Heart left ventricle (tissue), 16 donors: Measurements from ENCODE around the gene RHBDL2. TPM values are rescaled to one million over a fixed set of nuclear protein-coding genes. Genes with fewer than 3 reads are reported as not detected.

Experiments used
- ATAC-seq, 4 donors: fragments of 200-7000 bp; cut with Tn5 transposase; one replicate each; pipeline ENCODE4 v1.9.1; 2020 to 2022; ENCODE audit warnings: moderate library complexity in 4 of 4, mild to moderate bottlenecking in 3 of 4, moderate number of reproducible peaks in 1 of 4
- DNase-seq, 5 donors: peaks; one replicate each; pipeline ENCODE4 v3.0.0-alpha.2; 2020
- H3K27ac ChIP-seq, 12 donors: fragments of 200-600 bp; sonication (generic) in 4 of 12; one replicate each; pipeline versions ENCODE4 v1.5.0 to v1.8.0; 2016 to 2022; ENCODE audit warnings: mild to moderate bottlenecking in 2 of 12
- H3K27me3 ChIP-seq, 9 donors: fragments of 200-600 bp; sonication (generic) in 2 of 9; one replicate each; pipeline versions ENCODE4 v1.5.1 to v1.8.0; 2016 to 2022; ENCODE audit warnings: mild to moderate bottlenecking in 3 of 9
- H3K36me3 ChIP-seq, 9 donors: fragments of 200-600 bp; sonication (generic) in 2 of 9; one replicate each; pipeline versions ENCODE4 v1.5.0 to v1.8.0; 2018 to 2022; ENCODE audit warnings: mild to moderate bottlenecking in 2 of 9
- H3K4me1 ChIP-seq, 12 donors: fragments of 200-600 bp; sonication (generic) in 4 of 12; one replicate each; pipeline versions ENCODE4 v1.5.0 to v1.8.0; 2016 to 2022; ENCODE audit warnings: mild to moderate bottlenecking in 3 of 12
- H3K4me3 ChIP-seq, 12 donors: fragments of 200-600 bp; sonication (generic) in 4 of 12; one replicate each; pipeline versions ENCODE4 v1.5.0 to v1.8.0; 2017 to 2022; ENCODE audit warnings: mild to moderate bottlenecking in 9 of 12, moderate library complexity in 4 of 12
- H3K9me3 ChIP-seq, 12 donors: fragments of 200-600 bp; sonication (generic) in 4 of 12; one replicate each; pipeline versions ENCODE4 v1.5.0 to v1.8.0; 2016 to 2022; ENCODE audit warnings: mild to moderate bottlenecking in 1 of 12
- POLR2A ChIP-seq, 2 donors: fragments of 450-650 bp; IDR thresholded peaks; one replicate each; pipeline ENCODE4 v1.6.1; 2017; ENCODE audit warnings: antibody characterized with exemption in 2 of 2, mild to moderate bottlenecking in 2 of 2, moderate library complexity in 2 of 2
- WGBS, 4 donors: extraction: QIAGEN DNeasy Blood & Tissue Kit in 2 of 4; methylation state at CpG; one replicate each; pipeline versions ENCODE4 v1.1.5 to v1.1.7; 2013 to 2018; 5-methylcytosine and 5-hydroxymethylcytosine counted together
- intact Hi-C, 10 donors: fragments of 100-400 bp; cut with DNase I; formaldehyde crosslinking; loops; one replicate each; pipeline versions ENCODE4 v1.11.1 to v1.14.2; 2022
- polyA plus RNA-seq, 2 donors: library from polyadenylated mRNA; stranded (reverse); fragments of 200-250 nt; gene quantifications; one replicate each; pipeline ENCODE4 v1.2.3, GENCODE V29; 2013
- total RNA-seq, 9 donors: library from RNA; depleted of rRNA in 2 of 9; stranded (reverse); fragments of >200 nt in 2 of 9; fragmentation: NEBNext Ultra II Directional in 3 of 9; extraction: Animal tissue kit (Norgen Biotek cat#: 25700) in 3 of 9; gene quantifications; one replicate each; pipeline versions ENCODE4 v1.1.0 to v1.2.4, GENCODE V29; 2016 to 2023
- TF ChIP-seq, protein P1 (sequence below), 12 donors: fragments of 200-600 bp; sonication (generic) in 4 of 12; IDR thresholded peaks; one replicate each; pipeline versions ENCODE4 v1.5.0 to v1.8.0; 2018 to 2022; ENCODE audit warnings: antibody characterized with exemption in 12 of 12, mild to moderate bottlenecking in 5 of 12
- donor health status: ischemic (EF 13 %, LVEDD 7.1; RV severe dilation, severe dysfunction).
- donor health status: healthy with polysubstance abuse.
- donor health status: DM: no; HTN: yes; CAD: no.
- donor health status: DM: no; HTN: no; CAD: no.
- donor health status: ischemic (EF 25% LVEDD 6.9; RV normal size, moderate dysfunction).
- donor health status: ischemic (EF 25% LVEDD 5.7; RV mildly dilated, moderate dysfunction).
- donor health status: healthy.
- donor health status: DM: yes; HTN: yes; CAD: no.
- donor health status: ischemic (EF 35%, LVEDD 5.7; RV mildly dilated, moderate dysfunction).
- donor health status: nonischemic (EF 11% LVEDD 7.7; RV severe dilation, severe dysfunction).
- donor health status: DM: yes; HTN: yes; CAD: no.
- donor health status: PGD.
- donor health status: ischemic (EF 29% LVEDD 5.4; RV normal size, mild dysfunction).
- donor health status: nonischemic (EF 23%, LVEDD 6.1; RV moderate dilation, normal function).

RHBDL2 gene
- total and polyA plus RNA-seq, 11 donors, result 0.11 to 2.2 (median 0.20) TPM; not detected in 4

DNA sequence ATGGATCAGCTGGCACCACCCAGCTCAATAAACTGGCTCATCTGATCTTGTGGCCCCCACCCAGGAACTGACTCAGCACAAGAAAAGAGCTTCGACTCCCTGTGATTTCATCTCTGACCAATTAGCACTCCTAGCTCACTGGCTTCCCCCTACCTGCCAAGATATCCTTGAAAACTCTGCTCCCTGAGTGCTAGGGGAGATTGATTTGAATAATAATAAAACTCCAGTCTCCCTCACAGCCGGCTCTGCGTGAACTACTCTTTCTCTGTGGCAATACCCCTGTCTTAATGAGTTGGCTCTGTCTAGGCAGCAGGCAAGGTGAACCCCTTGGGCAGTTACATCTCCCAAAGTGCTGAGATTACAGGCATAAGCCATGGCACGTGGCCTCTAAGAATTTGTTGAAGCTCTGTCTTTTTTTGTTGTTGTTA, 11.8 kb upstream of the RHBDL2 start:
- WGBS, 4 donors, result 39 to 55% (median 45%) methylated on average over 4 of the region's 4 CpGs
- intact Hi-C loops, result no loop called here
- H3K27ac ChIP-seq, result no peak overlapping the region
- no peak overlapping the region for H3K4me3 ChIP-seq
- no peaks in the 10 kb centered on the region for H3K9me3 ChIP-seq
- H3K36me3 ChIP-seq, result no peaks in the 10 kb centered on the region
- DNase-seq (no peak), ATAC-seq (no peak)
- no peaks in the 10 kb centered on the region for H3K4me1 ChIP-seq
- H3K27me3 ChIP-seq, result no peaks in the 10 kb centered on the region
- TF ChIP-seq, protein P1, sequence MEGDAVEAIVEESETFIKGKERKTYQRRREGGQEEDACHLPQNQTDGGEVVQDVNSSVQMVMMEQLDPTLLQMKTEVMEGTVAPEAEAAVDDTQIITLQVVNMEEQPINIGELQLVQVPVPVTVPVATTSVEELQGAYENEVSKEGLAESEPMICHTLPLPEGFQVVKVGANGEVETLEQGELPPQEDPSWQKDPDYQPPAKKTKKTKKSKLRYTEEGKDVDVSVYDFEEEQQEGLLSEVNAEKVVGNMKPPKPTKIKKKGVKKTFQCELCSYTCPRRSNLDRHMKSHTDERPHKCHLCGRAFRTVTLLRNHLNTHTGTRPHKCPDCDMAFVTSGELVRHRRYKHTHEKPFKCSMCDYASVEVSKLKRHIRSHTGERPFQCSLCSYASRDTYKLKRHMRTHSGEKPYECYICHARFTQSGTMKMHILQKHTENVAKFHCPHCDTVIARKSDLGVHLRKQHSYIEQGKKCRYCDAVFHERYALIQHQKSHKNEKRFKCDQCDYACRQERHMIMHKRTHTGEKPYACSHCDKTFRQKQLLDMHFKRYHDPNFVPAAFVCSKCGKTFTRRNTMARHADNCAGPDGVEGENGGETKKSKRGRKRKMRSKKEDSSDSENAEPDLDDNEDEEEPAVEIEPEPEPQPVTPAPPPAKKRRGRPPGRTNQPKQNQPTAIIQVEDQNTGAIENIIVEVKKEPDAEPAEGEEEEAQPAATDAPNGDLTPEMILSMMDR (IDR thresholded peaks at IDR 0.05), result no peak
- TF ChIP-seq POLR2A (IDR thresholded peaks at IDR 0.05), result no peak

DNA sequence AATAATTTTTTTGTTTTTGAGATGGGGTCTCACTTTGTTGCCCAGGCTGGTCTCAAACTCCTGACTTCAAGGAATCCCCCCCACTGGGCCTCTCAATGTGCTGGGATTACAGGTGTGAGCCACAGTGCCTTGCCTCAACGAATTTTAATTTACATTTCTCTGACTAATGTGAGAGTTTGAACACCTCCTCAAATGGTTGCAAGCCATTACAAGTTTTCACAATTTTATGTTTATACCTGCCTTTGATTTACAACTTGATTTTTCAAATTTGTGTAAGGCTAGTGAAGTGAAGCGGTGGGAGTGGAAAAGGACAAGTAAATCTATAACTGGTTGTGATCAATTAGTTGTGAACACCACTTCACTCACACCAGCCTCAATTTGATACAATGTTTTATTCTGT, 8.9 kb upstream of the RHBDL2 start:
- no peaks in the 10 kb centered on the region for H3K4me1 ChIP-seq
- ATAC-seq, result no peak
- intact Hi-C loops, result no loop called here
- H3K27me3 ChIP-seq, result no peaks in the 10 kb centered on the region
- H3K4me3 ChIP-seq, result no peak overlapping the region
- no peak for DNase-seq
- H3K36me3 ChIP-seq, result no peaks in the 10 kb centered on the region
- 51 to 67% (median 63%) methylated on average over 2 of the region's 2 CpGs for WGBS, 4 donors
- H3K9me3 ChIP-seq, result no peaks in the 10 kb centered on the region
- TF ChIP-seq POLR2A (IDR thresholded peaks at IDR 0.05), result no peak
- TF ChIP-seq, protein P1 (IDR thresholded peaks at IDR 0.05), result no peak
- H3K27ac ChIP-seq, result no peak overlapping the region

DNA sequence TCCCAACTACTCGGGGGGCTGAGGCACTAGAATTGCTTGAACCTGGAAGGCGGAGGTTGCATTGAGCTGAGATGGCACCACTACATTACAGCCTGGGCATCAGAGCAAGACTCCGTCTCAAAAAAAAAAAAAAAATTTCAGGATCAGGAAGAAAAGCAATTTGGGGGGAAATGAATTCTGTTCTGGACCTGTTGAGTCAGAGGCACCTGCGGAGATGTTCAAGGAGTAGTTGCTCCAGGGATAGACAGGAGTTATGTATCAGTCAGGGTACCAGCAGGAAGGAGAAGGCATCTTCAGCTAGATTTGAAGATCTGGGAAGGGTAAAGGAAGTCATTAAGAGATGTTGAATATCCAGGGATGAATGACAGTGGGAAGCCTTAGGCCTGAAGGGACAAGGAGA, 2.9 kb upstream of the RHBDL2 start:
- Histone ChIP-seq H3K4me3 (no peak overlapping the region), H3K4me1 (peaks cover 0 to 14% (median 5%) of the 10 kb centered on the region in 12 donors), H3K27ac (no peak overlapping the region), H3K9me3 (no peaks in the 10 kb centered on the region), H3K27me3 (no peaks in the 10 kb centered on the region), H3K36me3 (no peaks in the 10 kb centered on the region)
- DNase-seq, result no peak
- no peak for ATAC-seq
- TF ChIP-seq POLR2A (IDR thresholded peaks at IDR 0.05), result no peak
- TF ChIP-seq, protein P1 (IDR thresholded peaks at IDR 0.05), result no peak
- WGBS, 4 donors, result 94 to 98% (median 97%) methylated on average over 4 of the region's 4 CpGs
- intact Hi-C loops, result no loop called here

DNA sequence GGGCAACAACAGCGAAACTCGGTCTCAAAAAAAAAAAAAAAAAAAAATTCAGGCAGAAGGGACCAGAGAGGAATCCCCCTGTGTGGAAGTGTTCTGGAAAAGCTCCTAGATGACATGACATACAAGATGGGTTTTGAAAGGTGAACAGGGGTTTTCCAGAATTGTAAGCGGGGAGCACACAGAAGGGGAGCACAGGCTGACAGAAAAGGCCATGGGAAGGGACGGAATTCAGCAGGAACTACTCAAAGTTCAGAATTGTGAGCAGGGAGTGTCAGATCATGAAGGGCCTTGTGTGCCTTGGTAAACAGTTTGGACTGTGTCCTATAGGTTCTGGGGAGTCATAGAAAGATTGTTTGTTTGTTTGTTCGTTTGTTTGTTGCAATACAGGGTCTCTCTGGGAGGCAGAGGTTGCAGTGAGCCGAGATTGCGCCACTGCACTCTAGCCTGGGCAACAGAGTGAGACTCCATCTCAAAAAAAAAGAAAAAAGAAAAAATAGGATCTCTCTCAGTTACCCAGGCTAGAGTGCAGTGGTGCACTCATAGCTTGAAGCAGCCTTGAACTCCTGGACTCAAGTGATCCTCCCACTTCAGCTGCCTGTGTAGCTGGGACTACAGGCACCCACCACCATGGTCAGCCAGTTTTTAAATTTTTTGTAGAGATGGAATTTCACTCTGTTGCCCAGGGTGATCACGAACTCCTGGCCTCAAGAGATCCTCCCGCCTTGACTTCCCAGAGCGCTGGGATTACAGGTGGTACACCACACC, 1.2 kb upstream of the RHBDL2 start:
- DNase-seq, result no peak
- H3K36me3 ChIP-seq, result no peaks in the 10 kb centered on the region
- no peak overlapping the region for H3K27ac ChIP-seq
- TF ChIP-seq, protein P1 (IDR thresholded peaks at IDR 0.05), result no peak
- no peak for TF ChIP-seq POLR2A (IDR thresholded peaks at IDR 0.05)
- intact Hi-C loops, result no loop called here
- 96 to 98% (median 97%) methylated on average over 10 of the region's 10 CpGs for WGBS, 4 donors
- peaks cover 0 to 14% (median 5%) of the 10 kb centered on the region in 12 donors for H3K4me1 ChIP-seq
- H3K27me3 ChIP-seq, result no peaks in the 10 kb centered on the region
- H3K4me3 ChIP-seq, result no peak overlapping the region
- H3K9me3 ChIP-seq, result no peaks in the 10 kb centered on the region
- ATAC-seq, result no peak
